DMS114 treated with DMSO at 0.1 percent for 48 hours (cell line): ENCODE measurements around the gene EMC8.
"Not testable (repeated sequence)": the region's sequence is repeated elsewhere in the genome, so short reads cannot be mapped to it uniquely, and the experiment has no call there.

Source experiments
- DNase-seq: peaks from one replicate; lab custom pipeline; 2025; ENCODE audit not compliant: unreplicated experiment; lab: John Stamatoyannopoulos, UW

Gene EMC8

GRCh38 chr16:85799497-85800320 is at the start of gene EMC8, which contains the start of gene COX4I1:
Gene EMC8 (minus strand): TSS chr16:85799544. CDS start chr16:85799295, 249 bp downstream.
Gene COX4I1 (plus strand): TSS chr16:85799695. CDS start chr16:85801206, 1,511 bp downstream.
- peak; percentile 82 for DNase-seq

GRCh38 chr16:85848986-85849385 is 49.6 kb upstream of the EMC8 start:
- DNase-seq = no peak

GRCh38 chr16:85847681-85848601 is 48.6 kb upstream of the EMC8 start:
- no peak for DNase-seq

GRCh38 chr16:85847036-85847435 is 47.7 kb upstream of the EMC8 start:
- DNase-seq = no peak

- no peak for DNase-seq
Measured at GRCh38 chr16:85846461-85846860, 47.1 kb upstream of the EMC8 start.

GRCh38 chr16:85845266-85845665 is 45.9 kb upstream of the EMC8 start:
- no peak for DNase-seq

GRCh38 chr16:85844786-85845185 is 45.4 kb upstream of the EMC8 start:
- no peak for DNase-seq

- DNase-seq = no peak
Measured at GRCh38 chr16:85844169-85844481, 44.8 kb upstream of the EMC8 start.

GRCh38 chr16:85843471-85844168 is 44.3 kb upstream of the EMC8 start:
- DNase-seq = no peak

- DNase-seq = no peak
Measured at GRCh38 chr16:85842848-85843247, 43.5 kb upstream of the EMC8 start.

- no peak for DNase-seq
Measured at GRCh38 chr16:85842435-85842834, 43.1 kb upstream of the EMC8 start.

GRCh38 chr16:85840801-85841200 is 41.5 kb upstream of the EMC8 start:
- no peak for DNase-seq

GRCh38 chr16:85840395-85840794 is 41.1 kb upstream of the EMC8 start:
- DNase-seq = no peak

- no peak for DNase-seq
Measured at GRCh38 chr16:85839681-85840240, 40.4 kb upstream of the EMC8 start.

- no peak for DNase-seq
Measured at GRCh38 chr16:85838876-85839585, 39.7 kb upstream of the EMC8 start.

GRCh38 chr16:85838381-85838780 is 39.0 kb upstream of the EMC8 start:
- no peak for DNase-seq

GRCh38 chr16:85837654-85838053 is 38.3 kb upstream of the EMC8 start:
- DNase-seq = not testable (repeated sequence)

GRCh38 chr16:85836706-85837582 is 37.6 kb upstream of the EMC8 start:
- DNase-seq = no peak

GRCh38 chr16:85835956-85836705 is 36.8 kb upstream of the EMC8 start:
- no peak for DNase-seq
